Lung (tissue), 12 donors: Measurements from ENCODE around the gene SCD5. TPM values are rescaled to one million over a fixed set of nuclear protein-coding genes. Genes with fewer than 3 reads are reported as not detected.

Experiments used
- ATAC-seq: fragments of 200-7000 bp; cut with Tn5 transposase; one replicate; pipeline ENCODE4 v1.9.1; 2020; ENCODE audit warnings: moderate number of reproducible peaks; ENCODE audit not compliant: insufficient read depth, low FRiP score
- DNase-seq, 3 donors: peaks; one replicate each; pipeline ENCODE4 v3.0.0-alpha.2; 2013 to 2017
- H3K27ac ChIP-seq, 2 donors: one replicate each; pipeline ENCODE4 v1.5.1; 2013; ENCODE audit warnings: mild to moderate bottlenecking in 2 of 2, moderate library complexity in 2 of 2, control low read depth in 1 of 2, inconsistent platforms in 1 of 2, low read depth in 1 of 2, low read length in 1 of 2
- H3K27me3 ChIP-seq, 3 donors: one replicate each; pipeline ENCODE4 v1.5.1; 2013; ENCODE audit warnings: low read length in 2 of 3; ENCODE audit not compliant: control insufficient read depth in 3 of 3, insufficient read depth in 3 of 3
- H3K36me3 ChIP-seq, 4 donors: one replicate each; pipeline ENCODE4 v1.5.1; 2013; ENCODE audit warnings: low read length in 4 of 4, mild to moderate bottlenecking in 1 of 4, moderate library complexity in 1 of 4; ENCODE audit not compliant: control insufficient read depth in 4 of 4, insufficient read depth in 4 of 4
- H3K4me1 ChIP-seq, 5 donors: one replicate each; pipeline ENCODE4 v1.5.1; 2013; ENCODE audit warnings: low read length in 5 of 5, mild to moderate bottlenecking in 2 of 5, moderate library complexity in 1 of 5; ENCODE audit not compliant: control insufficient read depth in 5 of 5, insufficient read depth in 5 of 5
- H3K4me3 ChIP-seq: one replicate; pipeline ENCODE4 v1.5.1; 2013; ENCODE audit warnings: mild to moderate bottlenecking, control low read depth, moderate library complexity
- H3K9ac ChIP-seq, 2 donors: one replicate each; pipeline ENCODE4 v1.5.1; 2013; ENCODE audit warnings: low read length in 2 of 2, control low read depth in 1 of 2; ENCODE audit not compliant: insufficient read depth in 1 of 2
- H3K9me3 ChIP-seq, 4 donors: one replicate each; pipeline ENCODE4 v1.5.1; 2013; ENCODE audit warnings: low read length in 3 of 4, mild to moderate bottlenecking in 1 of 4, moderate library complexity in 1 of 4; ENCODE audit not compliant: control insufficient read depth in 4 of 4, insufficient read depth in 3 of 4
- CTCF ChIP-seq: IDR thresholded peaks from 2 replicates; pipeline ENCODE4 v1.5.1; 2012; ENCODE audit warnings: mild to moderate bottlenecking; ENCODE audit errors: control extremely low read depth, extremely low read depth
- WGBS, 2 donors: extraction: QIAGEN DNeasy Blood & Tissue Kit; methylation state at CpG; one replicate each; pipeline ENCODE4 v1.1.7; 2013; 5-methylcytosine and 5-hydroxymethylcytosine counted together
- polyA plus RNA-seq, 2 donors: library from polyadenylated mRNA; stranded (reverse); fragments of 200-250 nt; gene quantifications; one replicate each; pipeline ENCODE4 v1.2.1, GENCODE V29; 2013
- total RNA-seq, 2 donors: library from RNA; depleted of rRNA in 1 of 2; stranded (reverse); fragments of >200 nt in 1 of 2; gene quantifications; one replicate each; pipeline ENCODE4 v1.2.1, GENCODE V29; 2014 to 2021
- donor health status: control.
- donor health status: control.
- donor health status: Bipolar disorder and iron deficiency.
- donor health status: healthy.
- donor health status: DM: yes; HTN: yes; CAD: no.

Gene SCD5
- total and polyA plus RNA-seq, 4 donors = 5.0 to 22.6 (median 13.8) TPM

GRCh38 chr4:82642331-82642730 is 156.3 kb downstream of the SCD5 start:
- WGBS, 2 donors = 65% methylated on average over 7 of the region's 7 CpGs
- no peak overlapping the region for H3K9ac ChIP-seq
- peaks cover 0 to 37% (median 23%) of the 10 kb centered on the region in 5 donors for H3K4me1 ChIP-seq
- peaks cover 0 to 4% (median 0%) of the 10 kb centered on the region in 4 donors for H3K36me3 ChIP-seq
- no peak overlapping the region for H3K4me3 ChIP-seq
- no peak for TF ChIP-seq CTCF
- no peaks in the 10 kb centered on the region for H3K9me3 ChIP-seq
- H3K27me3 ChIP-seq = peaks cover 0 to 3% (median 0%) of the 10 kb centered on the region in 3 donors
- ATAC-seq (no peak), DNase-seq (no peak)
- H3K27ac ChIP-seq = no peak overlapping the region

GRCh38 chr4:82640540-82640939 is 158.1 kb downstream of the SCD5 start:
- Histone ChIP-seq H3K27ac (no peak overlapping the region), H3K4me3 (no peak overlapping the region), H3K9me3 (no peaks in the 10 kb centered on the region), H3K36me3 (peaks cover 0 to 4% (median 0%) of the 10 kb centered on the region in 4 donors), H3K9ac (no peak overlapping the region), H3K27me3 (no peaks in the 10 kb centered on the region), H3K4me1 (peaks cover 0 to 26% (median 13%) of the 10 kb centered on the region in 5 donors)
- ATAC-seq (no peak), DNase-seq (peak; percentile 46 to 92 (median 76))
- TF ChIP-seq CTCF = no peak
- WGBS, 2 donors = 34 to 52% methylated on average over 5 of the region's 5 CpGs

GRCh38 chr4:82639971-82640370 is 158.6 kb downstream of the SCD5 start:
- Histone ChIP-seq H3K9me3 (no peaks in the 10 kb centered on the region), H3K4me3 (no peak overlapping the region), H3K9ac (no peak overlapping the region), H3K27me3 (no peaks in the 10 kb centered on the region), H3K27ac (no peak overlapping the region), H3K4me1 (peaks cover 0 to 20% (median 8%) of the 10 kb centered on the region in 5 donors), H3K36me3 (peaks cover 0 to 4% (median under 1%) of the 10 kb centered on the region in 4 donors)
- 76 to 79% methylated on average over 8 of the region's 8 CpGs for WGBS, 2 donors
- ATAC-seq (no peak), DNase-seq (peak; percentile 36 to 76 (median 68))
- no peak for TF ChIP-seq CTCF

- DNase-seq (no peak), ATAC-seq (no peak)
- no peaks in the 10 kb centered on the region for H3K9me3 ChIP-seq
- H3K27ac ChIP-seq = no peak overlapping the region
- no peaks in the 10 kb centered on the region for H3K27me3 ChIP-seq
- no peak for TF ChIP-seq CTCF
- peaks cover 0 to 6% (median 1%) of the 10 kb centered on the region in 4 donors for H3K36me3 ChIP-seq
- H3K4me3 ChIP-seq = no peak overlapping the region
- H3K4me1 ChIP-seq = peaks cover 0 to 16% (median 7%) of the 10 kb centered on the region in 5 donors
- 52 to 53% methylated on average over 2 of the region's 2 CpGs for WGBS, 2 donors
- H3K9ac ChIP-seq = no peak overlapping the region
Measured at GRCh38 chr4:82638479-82638878, 160.1 kb downstream of the SCD5 start.
